Measurements from ENCODE around the gene LAGE3.

LAGE3 gene

DNA sequence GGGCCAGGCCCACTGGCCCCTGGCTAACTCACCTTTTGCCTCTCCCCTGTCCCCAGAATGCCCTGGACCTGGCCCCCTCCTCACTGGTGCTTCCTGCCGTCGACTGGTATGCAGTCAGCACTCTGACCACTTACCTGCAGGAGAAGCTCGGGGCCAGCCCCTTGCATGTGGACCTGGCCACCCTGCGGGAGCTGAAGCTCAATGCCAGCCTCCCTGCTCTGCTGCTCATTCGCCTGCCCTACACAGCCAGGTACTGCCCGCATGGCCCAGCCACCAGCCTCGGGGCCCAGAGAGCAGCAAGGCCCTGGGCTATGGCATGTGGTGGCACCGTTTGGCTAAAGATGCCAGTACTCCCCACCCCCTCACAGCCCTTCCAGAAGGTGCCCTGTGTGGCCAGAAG, 46.9 kb downstream of the LAGE3 start:
- DNase-seq: no peak

DNA sequence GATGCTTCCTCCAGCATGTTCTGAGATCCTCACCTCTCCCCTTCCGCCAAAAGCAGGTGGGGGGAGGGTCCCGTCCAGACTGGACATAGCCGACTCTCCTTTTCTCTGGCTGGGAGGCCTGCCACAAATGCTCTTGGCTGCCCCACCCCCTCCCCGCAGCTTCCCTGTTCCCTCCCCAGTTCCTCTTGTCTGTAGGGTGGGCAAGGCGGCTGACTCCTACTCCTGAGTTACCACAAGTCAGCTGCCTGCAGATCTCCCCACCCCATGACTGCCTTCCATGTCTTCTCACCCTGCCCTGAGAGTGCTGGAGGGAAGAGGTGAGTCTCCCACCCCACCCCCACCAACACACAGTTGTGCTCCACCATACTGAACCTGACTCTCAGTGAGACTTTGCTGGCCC, 47.7 kb downstream of the LAGE3 start:
- no peak for DNase-seq

DNA sequence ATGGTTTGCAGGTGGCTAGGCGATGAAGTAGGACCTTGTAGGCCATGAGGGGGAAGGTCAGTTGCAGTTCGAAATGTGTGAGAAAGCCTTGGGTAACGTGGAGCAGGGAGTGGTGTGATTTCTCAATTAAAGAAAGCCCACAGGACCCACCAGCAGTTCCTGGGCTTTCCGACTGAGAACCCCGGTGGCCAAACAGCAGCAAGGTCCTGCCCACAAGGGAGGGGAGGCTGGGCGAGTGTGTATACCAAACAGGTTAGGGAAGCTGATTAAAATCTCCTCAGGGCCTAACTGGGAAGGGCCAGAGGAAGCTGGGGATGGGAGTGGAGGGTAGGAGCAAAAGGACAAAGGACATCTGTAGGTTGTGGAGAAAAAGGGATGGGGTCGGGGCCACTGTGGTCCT, 48.2 kb downstream of the LAGE3 start:
- no peak for DNase-seq

DNA sequence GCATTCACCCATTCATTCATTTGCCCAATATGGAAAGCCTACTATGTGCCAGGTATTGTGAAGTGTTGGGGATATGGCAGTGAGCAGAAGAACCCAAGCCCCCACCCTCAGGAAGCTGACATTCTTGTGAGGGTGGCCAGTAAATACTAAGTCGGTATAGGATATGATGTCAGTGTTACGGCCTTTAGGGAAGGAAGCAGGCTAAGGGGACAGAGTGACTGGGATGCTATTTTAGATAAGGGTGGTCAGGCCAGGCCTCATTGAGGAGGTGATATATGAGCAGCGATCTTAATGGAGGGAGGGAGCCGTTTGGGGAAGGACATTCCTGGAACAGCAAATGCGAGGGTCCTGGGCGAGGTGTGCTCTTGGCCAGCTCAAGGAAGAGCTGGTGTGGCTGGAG, 48.6 kb downstream of the LAGE3 start:
- no peak for DNase-seq

DNA sequence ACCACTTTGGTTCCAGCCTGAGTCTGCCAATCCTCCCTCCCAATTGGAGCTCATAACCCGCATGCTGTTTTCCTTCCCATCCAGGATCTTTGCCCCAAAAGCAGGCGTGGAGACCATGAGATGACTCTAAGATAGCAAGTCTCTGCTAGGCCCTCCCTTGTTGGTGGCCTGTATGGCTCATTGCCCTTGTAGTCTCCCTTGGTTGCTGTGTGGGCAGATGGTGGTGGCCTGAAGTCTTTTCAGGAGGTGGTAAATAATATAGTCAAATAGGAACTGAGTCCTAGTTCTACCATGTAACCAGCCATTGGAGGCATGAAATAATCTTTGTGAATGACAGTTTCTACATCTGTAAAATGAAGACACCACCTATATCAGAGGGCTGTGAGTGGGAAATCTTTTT, 49.4 kb downstream of the LAGE3 start:
- DNase-seq: no peak

DNA sequence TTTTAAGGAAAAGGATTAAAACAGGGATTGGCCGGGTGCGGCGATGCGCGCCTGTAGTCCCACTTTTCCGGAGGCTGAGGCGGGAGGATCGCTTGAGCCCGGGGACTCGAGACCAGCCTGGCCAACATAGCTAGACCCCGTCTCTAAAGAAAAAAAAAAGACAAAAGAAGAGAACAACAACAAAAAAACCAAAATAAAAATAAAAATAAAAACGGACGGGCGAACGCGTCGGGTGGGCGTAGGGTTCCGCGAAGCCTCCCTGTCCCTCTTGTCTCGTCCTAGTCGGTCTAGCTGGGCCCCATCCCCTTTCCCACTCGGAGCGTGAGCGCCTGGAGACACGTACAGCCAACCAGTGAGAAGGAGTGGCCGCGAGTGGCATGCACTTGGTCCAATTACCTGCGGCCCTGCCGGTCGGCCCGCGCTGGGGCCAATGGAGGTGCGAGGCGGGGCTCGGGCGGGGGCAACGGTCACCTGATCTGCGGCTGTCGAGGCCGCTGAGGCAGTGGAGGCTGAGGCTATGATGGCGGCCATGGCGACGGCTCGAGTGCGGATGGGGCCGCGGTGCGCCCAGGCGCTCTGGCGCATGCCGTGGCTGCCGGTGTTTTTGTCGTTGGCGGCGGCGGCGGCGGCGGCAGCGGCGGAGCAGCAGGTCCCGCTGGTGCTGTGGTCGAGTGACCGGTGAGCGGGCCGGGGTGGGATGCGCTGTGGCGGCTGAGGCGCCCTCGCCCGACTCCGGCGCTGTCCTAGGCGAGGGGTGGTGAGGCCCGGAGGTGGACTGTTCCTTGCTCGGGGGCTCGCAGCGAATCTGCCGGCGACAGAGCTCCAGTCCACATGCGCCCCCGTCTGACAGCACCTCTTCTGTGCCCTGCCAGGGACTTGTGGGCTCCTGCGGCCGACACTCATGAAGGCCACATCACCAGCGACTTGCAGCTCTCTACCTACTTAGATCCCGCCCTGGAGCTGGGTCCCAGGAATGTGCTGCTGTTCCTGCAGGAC, 50.6 kb downstream of the LAGE3 start, which contains the start of gene ATP6AP1:
TSS of gene ATP6AP1 (plus strand) at position 502 of the 996 bp plus-strand sequence. CDS start at position 518, 16 bp downstream.
- peak; percentile 66 to 96 (median 84) for DNase-seq

All from T-helper 2 cell (primary cell).